ENCODE data around the gene CEL. TPM values are rescaled to one million over a fixed set of nuclear protein-coding genes. Genes with fewer than 3 reads are reported as not detected.

CEL gene
- total RNA-seq, 2 donors from 2014 or later: 8,438 to 9,209 TPM

DNA sequence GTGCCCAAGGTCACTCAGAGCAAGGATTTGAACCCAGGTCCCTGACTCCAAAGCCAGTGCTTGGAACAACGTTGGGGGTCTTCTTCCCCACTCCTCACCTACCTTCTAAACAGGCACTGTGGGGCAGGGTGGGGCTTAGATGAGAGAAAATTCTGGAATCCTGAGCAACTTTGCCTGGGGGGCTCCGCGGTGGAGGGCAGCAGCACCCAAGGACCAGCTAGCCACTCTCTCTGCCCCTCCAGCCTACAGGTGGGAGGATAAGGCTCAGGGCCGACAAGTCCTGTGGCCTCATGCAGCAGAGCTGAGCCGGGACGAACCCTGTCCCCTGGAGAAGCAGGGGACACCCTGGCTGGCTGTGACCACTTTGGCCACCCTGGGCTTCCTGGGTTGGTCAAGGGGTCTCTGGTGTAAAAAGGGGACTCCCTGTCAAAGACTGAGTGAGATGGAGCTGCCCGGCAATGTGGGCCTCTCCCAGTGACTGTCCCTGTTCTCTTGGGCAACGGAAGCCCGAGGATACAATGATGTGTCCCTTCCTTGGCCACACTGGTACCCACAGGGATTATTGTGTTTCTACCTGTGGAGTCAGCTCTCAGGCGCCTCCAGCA, 26.5 kb downstream of the CEL start:
- Histone ChIP-seq H3K36me3 (replicated peaks in 1 of 2; ENCODE audit: insufficient read depth in 1 of 2, low read depth in 2 of 2) (no peaks in the 10 kb centered on the region), H3K4me1 (peaks cover 22% of the 10 kb centered on the region), H3K9me3 (no peaks in the 10 kb centered on the region), H3K27ac (peak overlapping the region; percentile 15 to 66 (median 38)), H3K27me3 (no peaks in the 10 kb centered on the region), H3K4me3 (no peak overlapping the region)
- ATAC-seq: peak; percentile 12
- peak; percentile 45 to 69 (median 60) for DNase-seq
- intact Hi-C loops (cut with DNase I): no loop called here
- peak; percentile 13 to 39 (median 22) for TF ChIP-seq POLR2A (IDR thresholded peaks at IDR 0.05)
- TF ChIP-seq, protein P1, sequence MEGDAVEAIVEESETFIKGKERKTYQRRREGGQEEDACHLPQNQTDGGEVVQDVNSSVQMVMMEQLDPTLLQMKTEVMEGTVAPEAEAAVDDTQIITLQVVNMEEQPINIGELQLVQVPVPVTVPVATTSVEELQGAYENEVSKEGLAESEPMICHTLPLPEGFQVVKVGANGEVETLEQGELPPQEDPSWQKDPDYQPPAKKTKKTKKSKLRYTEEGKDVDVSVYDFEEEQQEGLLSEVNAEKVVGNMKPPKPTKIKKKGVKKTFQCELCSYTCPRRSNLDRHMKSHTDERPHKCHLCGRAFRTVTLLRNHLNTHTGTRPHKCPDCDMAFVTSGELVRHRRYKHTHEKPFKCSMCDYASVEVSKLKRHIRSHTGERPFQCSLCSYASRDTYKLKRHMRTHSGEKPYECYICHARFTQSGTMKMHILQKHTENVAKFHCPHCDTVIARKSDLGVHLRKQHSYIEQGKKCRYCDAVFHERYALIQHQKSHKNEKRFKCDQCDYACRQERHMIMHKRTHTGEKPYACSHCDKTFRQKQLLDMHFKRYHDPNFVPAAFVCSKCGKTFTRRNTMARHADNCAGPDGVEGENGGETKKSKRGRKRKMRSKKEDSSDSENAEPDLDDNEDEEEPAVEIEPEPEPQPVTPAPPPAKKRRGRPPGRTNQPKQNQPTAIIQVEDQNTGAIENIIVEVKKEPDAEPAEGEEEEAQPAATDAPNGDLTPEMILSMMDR (IDR thresholded peaks at IDR 0.05): no peak
- 48 to 76% methylated on average over 6 to 10 of the region's 10 CpGs for WGBS, 2 donors

DNA sequence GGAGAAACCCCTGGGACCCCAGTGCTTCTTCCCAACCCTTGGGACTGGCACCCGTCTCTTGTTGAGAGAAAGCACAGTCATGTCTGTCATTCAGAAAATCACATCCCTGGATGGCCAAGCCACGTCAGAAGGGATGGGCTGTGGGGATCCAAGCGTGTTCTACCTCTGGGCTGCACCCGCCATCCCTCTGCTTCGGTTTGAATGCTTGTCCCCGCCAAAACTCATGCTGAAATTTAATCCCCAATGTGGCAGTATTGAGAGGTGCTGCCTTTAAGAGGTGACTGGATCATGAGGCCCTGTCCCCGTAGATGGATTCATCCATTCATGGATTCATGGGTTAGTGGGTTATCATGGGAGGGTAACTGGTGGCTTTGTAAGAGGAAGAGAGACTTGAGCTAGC, 27.0 kb downstream of the CEL start:
- ATAC-seq: peak; percentile 3
- DNase-seq: peak in 1 of 4 donors; percentile 59
- intact Hi-C loops (cut with DNase I): no loop called here
- peaks cover 22% of the 10 kb centered on the region for H3K4me1 ChIP-seq
- H3K9me3 ChIP-seq: no peaks in the 10 kb centered on the region
- H3K27me3 ChIP-seq: no peaks in the 10 kb centered on the region
- peak overlapping the region; percentile 15 to 66 (median 38) for H3K27ac ChIP-seq
- 32 to 71% methylated on average over 6 to 7 of the region's 7 CpGs for WGBS, 2 donors
- H3K4me3 ChIP-seq: no peak overlapping the region
- H3K36me3 ChIP-seq (replicated peaks in 1 of 2; ENCODE audit: insufficient read depth in 1 of 2, low read depth in 2 of 2): no peaks in the 10 kb centered on the region
- TF ChIP-seq, protein P1 (IDR thresholded peaks at IDR 0.05): no peak
- TF ChIP-seq POLR2A (IDR thresholded peaks at IDR 0.05): peak in 2 of 3 donors; percentile 41 to 44

- H3K27ac ChIP-seq: peak overlapping the region in 3 of 4 donors; percentile 22 to 66 (median 53)
- peak; percentile 45 for ATAC-seq
- H3K27me3 ChIP-seq: no peaks in the 10 kb centered on the region
- intact Hi-C loops (cut with DNase I): no loop called here
- WGBS, 2 donors: 50 to 53% methylated on average over 6 of the region's 6 CpGs
- H3K4me1 ChIP-seq: peaks cover 22% of the 10 kb centered on the region
- TF ChIP-seq, protein P1 (IDR thresholded peaks at IDR 0.05): no peak
- peak; percentile 36 to 50 (median 43) for TF ChIP-seq POLR2A (IDR thresholded peaks at IDR 0.05)
- H3K4me3 ChIP-seq: no peak overlapping the region
- DNase-seq: peak; percentile 69 to 84 (median 82)
- H3K36me3 ChIP-seq (replicated peaks in 1 of 2; ENCODE audit: insufficient read depth in 1 of 2, low read depth in 2 of 2): no peaks in the 10 kb centered on the region
- H3K9me3 ChIP-seq: no peaks in the 10 kb centered on the region
Measured at GRCh38 chr9:133089271-133089671, 27.5 kb downstream of the CEL start.

GRCh38 chr9:133090187-133090586, 28.4 kb downstream of the CEL start:
- intact Hi-C loops (cut with DNase I): no loop called here
- Histone ChIP-seq H3K4me1 (peaks cover 22% of the 10 kb centered on the region), H3K27me3 (no peaks in the 10 kb centered on the region), H3K9me3 (no peaks in the 10 kb centered on the region), H3K27ac (peak overlapping the region in 3 of 4 donors; percentile 52 to 66 (median 53)), H3K36me3 (replicated peaks in 1 of 2; ENCODE audit: insufficient read depth in 1 of 2, low read depth in 2 of 2) (no peaks in the 10 kb centered on the region), H3K4me3 (no peak overlapping the region)
- TF ChIP-seq, protein P1 (IDR thresholded peaks at IDR 0.05): no peak
- no peak for TF ChIP-seq POLR2A (IDR thresholded peaks at IDR 0.05)
- DNase-seq (peak in 2 of 4 donors; percentile 36 to 46), ATAC-seq (no peak)
- 34 to 61% methylated on average over 3 to 6 of the region's 6 CpGs for WGBS, 2 donors
